ENCODE measurements around the gene WFS1. TPM values are rescaled to one million over a fixed set of nuclear protein-coding genes. Genes with fewer than 3 reads are reported as not detected.

The WFS1 gene
- total and polyA plus RNA-seq, 2 of the 13 experiments (the other 11 are each of a cell fraction or from before 2014, with no cell fraction given), result 39.1 to 42.2 TPM

DNA sequence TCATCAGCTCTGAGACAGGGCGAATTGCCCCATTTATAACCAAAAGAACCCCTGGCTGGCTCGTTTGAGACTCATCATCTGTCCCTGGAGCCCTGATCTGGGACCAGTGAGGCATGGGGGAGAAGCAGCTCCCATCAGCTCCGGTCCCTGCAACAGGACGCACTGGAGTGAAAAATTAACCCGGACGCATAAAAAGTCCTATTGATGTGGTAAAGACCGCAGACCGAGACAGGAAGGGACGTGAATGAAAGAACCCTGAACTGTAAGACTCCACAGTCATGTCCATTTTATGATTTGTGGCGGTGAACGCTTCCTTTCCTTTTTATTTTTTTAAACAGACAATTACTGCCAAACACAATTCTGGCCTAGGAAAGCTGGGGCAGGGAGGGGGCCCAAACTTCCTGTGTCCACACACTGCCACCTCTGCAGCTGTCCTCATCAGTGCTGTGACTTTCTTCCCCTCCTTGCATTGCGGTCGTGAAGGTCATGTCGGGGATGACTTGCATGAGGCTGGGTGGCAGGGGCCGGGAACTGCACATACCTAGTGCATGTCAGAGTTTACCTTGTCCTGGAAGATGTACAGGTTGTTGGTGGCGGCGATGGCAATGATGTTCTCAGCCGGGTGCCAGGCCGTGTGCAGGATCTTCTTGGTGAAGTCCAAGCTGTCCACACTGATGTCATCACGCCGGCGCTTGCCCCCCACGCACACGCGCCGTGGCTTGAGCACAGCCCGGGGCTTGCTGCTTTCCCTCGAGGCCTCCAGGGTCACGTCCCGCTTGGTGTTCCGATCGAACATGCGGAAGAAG, 53.3 kb downstream of the WFS1 start (continued):
- TF ChIP-seq CEBPG (CRISPR knock-in tag; IDR thresholded peaks at IDR 0.05) (peak; percentile 33; the same call in 1 of the 2 replicates), ZNF350 (CRISPR knock-in tag; IDR thresholded peaks at IDR 0.05; ENCODE audit: borderline replicate concordance, low read depth) (peak; percentile 28; the same call in 1 of the 2 replicates), FOXM1 (CRISPR knock-in tag; IDR thresholded peaks at IDR 0.05) (no peak), NR2F6 (IDR thresholded peaks at IDR 0.05) (no peak; the same call in 1 of the 2 replicates), NR2F6 (CRISPR knock-in tag; IDR thresholded peaks at IDR 0.05) (peak; percentile 49), ZNF547 (CRISPR knock-in tag; IDR thresholded peaks at IDR 0.05) (no peak), TARDBP (CRISPR knock-in tag; IDR thresholded peaks at IDR 0.05) (peak; percentile 86)
- TF ChIP-seq, protein P1, sequence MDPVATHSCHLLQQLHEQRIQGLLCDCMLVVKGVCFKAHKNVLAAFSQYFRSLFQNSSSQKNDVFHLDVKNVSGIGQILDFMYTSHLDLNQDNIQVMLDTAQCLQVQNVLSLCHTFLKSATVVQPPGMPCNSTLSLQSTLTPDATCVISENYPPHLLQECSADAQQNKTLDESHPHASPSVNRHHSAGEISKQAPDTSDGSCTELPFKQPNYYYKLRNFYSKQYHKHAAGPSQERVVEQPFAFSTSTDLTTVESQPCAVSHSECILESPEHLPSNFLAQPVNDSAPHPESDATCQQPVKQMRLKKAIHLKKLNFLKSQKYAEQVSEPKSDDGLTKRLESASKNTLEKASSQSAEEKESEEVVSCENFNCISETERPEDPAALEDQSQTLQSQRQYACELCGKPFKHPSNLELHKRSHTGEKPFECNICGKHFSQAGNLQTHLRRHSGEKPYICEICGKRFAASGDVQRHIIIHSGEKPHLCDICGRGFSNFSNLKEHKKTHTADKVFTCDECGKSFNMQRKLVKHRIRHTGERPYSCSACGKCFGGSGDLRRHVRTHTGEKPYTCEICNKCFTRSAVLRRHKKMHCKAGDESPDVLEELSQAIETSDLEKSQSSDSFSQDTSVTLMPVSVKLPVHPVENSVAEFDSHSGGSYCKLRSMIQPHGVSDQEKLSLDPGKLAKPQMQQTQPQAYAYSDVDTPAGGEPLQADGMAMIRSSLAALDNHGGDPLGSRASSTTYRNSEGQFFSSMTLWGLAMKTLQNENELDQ (CRISPR knock-in tag; IDR thresholded peaks at IDR 0.05; ENCODE audit: borderline replicate concordance), result no peak
- TF ChIP-seq, protein P2, sequence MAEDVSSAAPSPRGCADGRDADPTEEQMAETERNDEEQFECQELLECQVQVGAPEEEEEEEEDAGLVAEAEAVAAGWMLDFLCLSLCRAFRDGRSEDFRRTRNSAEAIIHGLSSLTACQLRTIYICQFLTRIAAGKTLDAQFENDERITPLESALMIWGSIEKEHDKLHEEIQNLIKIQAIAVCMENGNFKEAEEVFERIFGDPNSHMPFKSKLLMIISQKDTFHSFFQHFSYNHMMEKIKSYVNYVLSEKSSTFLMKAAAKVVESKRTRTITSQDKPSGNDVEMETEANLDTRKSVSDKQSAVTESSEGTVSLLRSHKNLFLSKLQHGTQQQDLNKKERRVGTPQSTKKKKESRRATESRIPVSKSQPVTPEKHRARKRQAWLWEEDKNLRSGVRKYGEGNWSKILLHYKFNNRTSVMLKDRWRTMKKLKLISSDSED (CRISPR knock-in tag; IDR thresholded peaks at IDR 0.05), result no peak
- TF ChIP-seq, protein P3, sequence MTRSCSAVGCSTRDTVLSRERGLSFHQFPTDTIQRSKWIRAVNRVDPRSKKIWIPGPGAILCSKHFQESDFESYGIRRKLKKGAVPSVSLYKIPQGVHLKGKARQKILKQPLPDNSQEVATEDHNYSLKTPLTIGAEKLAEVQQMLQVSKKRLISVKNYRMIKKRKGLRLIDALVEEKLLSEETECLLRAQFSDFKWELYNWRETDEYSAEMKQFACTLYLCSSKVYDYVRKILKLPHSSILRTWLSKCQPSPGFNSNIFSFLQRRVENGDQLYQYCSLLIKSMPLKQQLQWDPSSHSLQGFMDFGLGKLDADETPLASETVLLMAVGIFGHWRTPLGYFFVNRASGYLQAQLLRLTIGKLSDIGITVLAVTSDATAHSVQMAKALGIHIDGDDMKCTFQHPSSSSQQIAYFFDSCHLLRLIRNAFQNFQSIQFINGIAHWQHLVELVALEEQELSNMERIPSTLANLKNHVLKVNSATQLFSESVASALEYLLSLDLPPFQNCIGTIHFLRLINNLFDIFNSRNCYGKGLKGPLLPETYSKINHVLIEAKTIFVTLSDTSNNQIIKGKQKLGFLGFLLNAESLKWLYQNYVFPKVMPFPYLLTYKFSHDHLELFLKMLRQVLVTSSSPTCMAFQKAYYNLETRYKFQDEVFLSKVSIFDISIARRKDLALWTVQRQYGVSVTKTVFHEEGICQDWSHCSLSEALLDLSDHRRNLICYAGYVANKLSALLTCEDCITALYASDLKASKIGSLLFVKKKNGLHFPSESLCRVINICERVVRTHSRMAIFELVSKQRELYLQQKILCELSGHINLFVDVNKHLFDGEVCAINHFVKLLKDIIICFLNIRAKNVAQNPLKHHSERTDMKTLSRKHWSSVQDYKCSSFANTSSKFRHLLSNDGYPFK (CRISPR knock-in tag; IDR thresholded peaks at IDR 0.05; ENCODE audit: borderline replicate concordance), result peak; percentile 13; the same call in 1 of the 2 replicates
- TF ChIP-seq, protein P4, sequence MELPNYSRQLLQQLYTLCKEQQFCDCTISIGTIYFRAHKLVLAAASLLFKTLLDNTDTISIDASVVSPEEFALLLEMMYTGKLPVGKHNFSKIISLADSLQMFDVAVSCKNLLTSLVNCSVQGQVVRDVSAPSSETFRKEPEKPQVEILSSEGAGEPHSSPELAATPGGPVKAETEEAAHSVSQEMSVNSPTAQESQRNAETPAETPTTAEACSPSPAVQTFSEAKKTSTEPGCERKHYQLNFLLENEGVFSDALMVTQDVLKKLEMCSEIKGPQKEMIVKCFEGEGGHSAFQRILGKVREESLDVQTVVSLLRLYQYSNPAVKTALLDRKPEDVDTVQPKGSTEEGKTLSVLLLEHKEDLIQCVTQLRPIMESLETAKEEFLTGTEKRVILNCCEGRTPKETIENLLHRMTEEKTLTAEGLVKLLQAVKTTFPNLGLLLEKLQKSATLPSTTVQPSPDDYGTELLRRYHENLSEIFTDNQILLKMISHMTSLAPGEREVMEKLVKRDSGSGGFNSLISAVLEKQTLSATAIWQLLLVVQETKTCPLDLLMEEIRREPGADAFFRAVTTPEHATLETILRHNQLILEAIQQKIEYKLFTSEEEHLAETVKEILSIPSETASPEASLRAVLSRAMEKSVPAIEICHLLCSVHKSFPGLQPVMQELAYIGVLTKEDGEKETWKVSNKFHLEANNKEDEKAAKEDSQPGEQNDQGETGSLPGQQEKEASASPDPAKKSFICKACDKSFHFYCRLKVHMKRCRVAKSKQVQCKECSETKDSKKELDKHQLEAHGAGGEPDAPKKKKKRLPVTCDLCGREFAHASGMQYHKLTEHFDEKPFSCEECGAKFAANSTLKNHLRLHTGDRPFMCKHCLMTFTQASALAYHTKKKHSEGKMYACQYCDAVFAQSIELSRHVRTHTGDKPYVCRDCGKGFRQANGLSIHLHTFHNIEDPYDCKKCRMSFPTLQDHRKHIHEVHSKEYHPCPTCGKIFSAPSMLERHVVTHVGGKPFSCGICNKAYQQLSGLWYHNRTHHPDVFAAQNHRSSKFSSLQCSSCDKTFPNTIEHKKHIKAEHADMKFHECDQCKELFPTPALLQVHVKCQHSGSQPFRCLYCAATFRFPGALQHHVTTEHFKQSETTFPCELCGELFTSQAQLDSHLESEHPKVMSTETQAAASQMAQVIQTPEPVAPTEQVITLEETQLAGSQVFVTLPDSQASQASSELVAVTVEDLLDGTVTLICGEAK (IDR thresholded peaks at IDR 0.05), result no peak
- TF ChIP-seq, protein P4 (CRISPR knock-in tag; IDR thresholded peaks at IDR 0.05), result no peak
